GM19238 (cell line): ENCODE measurements around the gene PACS1.

ENCODE experiments used
- DNase-seq: peaks from one replicate; pipeline ENCODE4 v3.0.0; 2011; ENCODE audit warnings: low spot score; ENCODE audit not compliant: insufficient read length

The PACS1 gene

GRCh38 chr11:66142370-66143263 lies 72.5 kb downstream of the PACS1 start:
- DNase-seq: no peak

- no peak for DNase-seq
These were observed 73.1 kb downstream of the PACS1 start for GRCh38 chr11:66143264-66143566.

- DNase-seq: no peak
These were observed 74.1 kb downstream of the PACS1 start for GRCh38 chr11:66143996-66144678.

GRCh38 chr11:66146074-66146473 lies 76.0 kb downstream of the PACS1 start:
- DNase-seq: no peak

- DNase-seq: no peak
These were observed 76.9 kb downstream of the PACS1 start for GRCh38 chr11:66146940-66147339.

- DNase-seq: no peak
These were observed 80.1 kb downstream of the PACS1 start for GRCh38 chr11:66150140-66150539.

- DNase-seq: no peak
These were observed 80.7 kb downstream of the PACS1 start for GRCh38 chr11:66150725-66151124.

DNA sequence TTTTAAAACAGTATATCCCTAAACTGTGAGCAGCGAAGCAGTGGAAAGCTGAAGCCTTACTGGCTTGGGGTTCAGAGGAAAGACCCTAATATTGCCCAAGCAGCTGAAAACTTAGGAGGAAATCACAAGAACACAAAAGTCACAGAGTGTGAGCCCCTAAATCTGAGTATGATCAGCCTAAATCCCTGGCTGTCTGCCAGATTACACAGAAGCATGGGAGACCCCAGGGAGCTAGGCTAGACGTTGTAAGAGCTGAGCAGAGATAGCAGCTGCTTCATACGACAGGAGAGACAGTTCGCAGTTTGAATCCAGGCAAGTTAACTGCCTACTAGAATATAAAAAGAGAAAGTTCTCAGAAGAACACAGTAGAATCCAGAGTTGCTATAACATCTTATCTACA lies 81.2 kb downstream of the PACS1 start:
- no peak for DNase-seq

GRCh38 chr11:66154109-66154508 lies 84.0 kb downstream of the PACS1 start:
- no peak for DNase-seq

DNA sequence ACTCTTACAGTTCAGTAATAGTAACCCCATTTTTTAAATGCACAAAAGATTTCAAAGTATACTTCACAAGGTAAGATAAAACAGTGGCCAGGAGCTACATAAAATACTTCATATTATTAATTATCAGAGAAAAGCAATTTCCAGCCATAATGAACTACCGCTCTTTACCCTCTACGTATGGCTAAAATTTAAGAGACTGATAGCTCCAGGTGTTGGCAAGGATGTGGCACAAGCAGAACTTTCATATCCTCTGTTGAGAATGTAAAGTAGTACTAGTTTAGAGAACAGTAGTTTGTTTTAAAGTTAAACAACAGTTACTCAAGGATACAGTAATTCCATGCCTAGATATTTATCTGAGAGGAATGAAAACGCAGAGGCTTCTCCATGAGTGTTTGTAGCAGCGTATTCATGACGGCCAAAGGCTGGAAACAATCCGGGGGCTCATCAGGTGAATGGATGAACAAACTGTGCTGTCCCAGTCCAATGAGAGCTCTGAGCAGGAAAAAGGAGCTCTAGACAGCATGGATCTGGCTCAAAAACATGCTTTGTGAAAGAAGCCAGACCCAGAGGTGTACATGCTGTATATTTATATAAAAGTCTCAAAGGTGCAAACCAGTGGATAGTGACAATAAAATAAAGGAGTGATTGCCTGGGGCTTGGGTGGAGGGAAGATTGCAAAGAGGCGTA lies 85.5 kb downstream of the PACS1 start:
- no peak for DNase-seq

DNA sequence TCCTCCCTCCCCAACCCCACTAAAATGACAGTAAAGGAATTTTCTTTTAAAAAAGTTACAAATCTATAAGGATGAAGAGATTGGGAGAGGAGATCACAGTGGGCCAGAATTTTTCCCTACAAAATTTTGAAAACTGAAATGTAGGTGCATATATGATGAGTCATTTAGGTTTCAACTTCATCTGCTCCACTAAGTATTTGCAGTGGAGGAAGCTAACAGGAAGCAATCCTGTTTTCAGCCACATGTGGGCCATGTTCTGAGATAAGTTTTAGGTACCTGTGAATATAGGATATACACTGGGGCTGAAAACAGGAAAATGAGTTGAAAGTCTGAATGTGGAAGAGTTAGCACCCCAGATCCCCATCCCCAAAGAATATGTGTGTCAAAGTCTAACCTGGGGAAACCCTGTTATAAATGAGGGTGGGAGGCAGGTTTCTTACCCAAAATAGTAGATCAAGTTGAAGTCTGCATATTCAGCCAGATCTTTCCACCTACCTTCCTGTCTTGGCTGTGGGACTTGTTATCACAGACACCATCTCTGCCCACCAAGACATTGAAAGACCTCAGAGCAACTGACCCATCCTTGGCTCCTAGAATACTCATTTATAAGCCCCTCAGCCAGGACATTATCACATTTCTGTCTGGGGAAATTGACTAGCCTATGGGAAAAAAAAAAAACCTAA lies 87.3 kb downstream of the PACS1 start:
- no peak for DNase-seq

- DNase-seq: no peak
These were observed 88.1 kb downstream of the PACS1 start for GRCh38 chr11:66158156-66158555.

- no peak for DNase-seq
These were observed 89.4 kb downstream of the PACS1 start for GRCh38 chr11:66159324-66159984.

GRCh38 chr11:66160709-66161108 lies 90.6 kb downstream of the PACS1 start:
- DNase-seq: no peak

DNA sequence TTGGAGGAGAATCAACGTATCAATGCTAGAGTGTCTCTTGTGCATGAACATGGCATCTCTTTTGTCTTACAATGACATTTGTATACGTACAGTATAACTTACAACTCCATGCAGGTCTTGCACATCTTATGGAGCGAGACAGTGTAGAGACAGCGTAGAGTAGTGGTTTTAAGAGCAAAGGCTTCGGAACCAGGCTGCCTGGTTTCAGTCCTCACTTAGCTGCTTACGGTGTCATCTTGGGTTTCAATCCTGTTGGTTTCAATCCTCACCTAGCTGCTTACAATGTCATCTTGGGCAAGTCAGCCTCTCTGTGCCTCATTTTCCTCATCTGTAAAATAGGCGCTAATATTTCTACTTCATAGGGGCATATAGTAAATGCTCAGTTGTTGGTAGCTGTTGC lies 98.2 kb downstream of the PACS1 start:
- DNase-seq: no peak

- no peak for DNase-seq
These were observed 102.1 kb downstream of the PACS1 start for GRCh38 chr11:66172146-66172545.

GRCh38 chr11:66176650-66177049 lies 106.6 kb downstream of the PACS1 start:
- no peak for DNase-seq

- no peak for DNase-seq
These were observed 108.1 kb downstream of the PACS1 start for GRCh38 chr11:66178183-66178582.

GRCh38 chr11:66178871-66179270 lies 108.8 kb downstream of the PACS1 start:
- DNase-seq: no peak

DNA sequence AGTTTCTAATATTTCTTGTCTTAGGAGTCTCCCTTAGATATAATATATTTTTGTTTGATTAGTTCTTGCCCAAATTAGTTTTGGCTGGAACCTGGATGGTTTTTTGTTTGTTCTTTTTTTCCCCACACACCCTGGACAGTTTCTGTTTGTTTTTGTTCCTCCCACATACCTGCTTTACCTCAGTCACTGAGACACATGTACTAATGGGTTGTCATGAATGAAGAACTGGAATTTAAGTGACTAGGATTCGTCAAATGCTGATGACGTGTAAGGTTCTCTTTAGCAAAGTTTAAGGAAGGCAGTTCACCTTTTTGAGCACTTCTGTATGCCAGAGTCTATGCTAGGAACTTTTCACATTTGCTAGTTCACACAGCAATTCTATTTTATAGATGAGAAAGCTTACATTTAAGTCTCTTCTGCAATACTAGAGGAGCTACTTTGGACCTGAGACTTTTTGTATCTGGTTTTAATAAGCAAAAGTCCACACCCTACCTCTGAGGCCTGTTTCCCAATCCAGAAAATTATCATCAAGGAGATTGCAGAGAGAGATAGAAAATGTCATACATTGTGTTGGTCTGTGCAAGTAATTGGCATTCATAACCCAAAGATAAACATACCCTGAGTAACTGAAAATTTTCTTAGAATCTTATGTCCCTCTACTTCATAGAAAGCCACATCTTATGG lies 111.7 kb downstream of the PACS1 start:
- no peak for DNase-seq
